ENCODE measurements around the gene CNBD2.
"Not testable (repeated sequence)": the region's sequence is repeated elsewhere in the genome, so short reads cannot be mapped to it uniquely, and the experiment has no call there.

CNBD2 gene

GRCh38 chr20:35975576-35976373, 7.4 kb downstream of the CNBD2 start:
- no peak for DNase-seq

- no peak for DNase-seq
These were observed 9.7 kb downstream of the CNBD2 start for GRCh38 chr20:35978041-35978513.

- no peak for DNase-seq
These were observed 11.2 kb downstream of the CNBD2 start for GRCh38 chr20:35979544-35979943.

GRCh38 chr20:35981969-35982368, 13.6 kb downstream of the CNBD2 start:
- DNase-seq, result no peak

- DNase-seq, result no peak
These were observed 16.0 kb downstream of the CNBD2 start for GRCh38 chr20:35984382-35984781.

GRCh38 chr20:35985806-35986205, 17.4 kb downstream of the CNBD2 start:
- DNase-seq, result no peak

- DNase-seq, result no peak
These were observed 20.6 kb downstream of the CNBD2 start for GRCh38 chr20:35988910-35989463.

- DNase-seq, result no peak
These were observed 22.9 kb downstream of the CNBD2 start for GRCh38 chr20:35991142-35991771.

GRCh38 chr20:35992713-35993335, 24.4 kb downstream of the CNBD2 start:
- peak; percentile 81 for DNase-seq

GRCh38 chr20:35994994-35995453, 26.6 kb downstream of the CNBD2 start:
- DNase-seq, result peak; percentile 91

- DNase-seq, result not testable (repeated sequence)
These were observed 28.1 kb downstream of the CNBD2 start for GRCh38 chr20:35996492-35996891.

GRCh38 chr20:36001331-36001730, 32.9 kb downstream of the CNBD2 start:
- DNase-seq, result not testable (repeated sequence)

GRCh38 chr20:36002855-36003254, 34.5 kb downstream of the CNBD2 start:
- DNase-seq, result no peak

- no peak for DNase-seq
These were observed 35.7 kb downstream of the CNBD2 start for GRCh38 chr20:36004045-36004444.

GRCh38 chr20:36008461-36009035, 40.2 kb downstream of the CNBD2 start:
- no peak for DNase-seq

- DNase-seq, result no peak
These were observed 41.7 kb downstream of the CNBD2 start for GRCh38 chr20:36010076-36010475.

- DNase-seq, result no peak
These were observed 42.4 kb downstream of the CNBD2 start for GRCh38 chr20:36010825-36011224.

GRCh38 chr20:36015806-36016403, 47.5 kb downstream of the CNBD2 start:
- no peak for DNase-seq

- DNase-seq, result no peak
These were observed 48.9 kb downstream of the CNBD2 start for GRCh38 chr20:36017048-36017951.

- DNase-seq, result no peak
These were observed 50.0 kb downstream of the CNBD2 start for GRCh38 chr20:36018208-36018988.

GRCh38 chr20:36026131-36026530, 57.7 kb downstream of the CNBD2 start:
- DNase-seq, result not testable (repeated sequence)

Data from NCI-H345 (cell line).